Measurements from ENCODE around the gene DPM2. TPM values are rescaled to one million over a fixed set of nuclear protein-coding genes. Genes with fewer than 3 reads are reported as not detected.

DPM2 gene
- total RNA-seq, 1 donor from 2014 or later = 26.2 TPM

- no peak for TF ChIP-seq CTCF (conservative IDR thresholded peaks at IDR 0.05; ENCODE audit: low read depth, low read length)
- no peak for DNase-seq (ENCODE audit: low read depth)
- no peak overlapping the region for H3K4me3 ChIP-seq (ENCODE audit: low read depth, low read length)
Measured at GRCh38 chr9:127897193-127897692, 40.4 kb downstream of the DPM2 start.

DNA sequence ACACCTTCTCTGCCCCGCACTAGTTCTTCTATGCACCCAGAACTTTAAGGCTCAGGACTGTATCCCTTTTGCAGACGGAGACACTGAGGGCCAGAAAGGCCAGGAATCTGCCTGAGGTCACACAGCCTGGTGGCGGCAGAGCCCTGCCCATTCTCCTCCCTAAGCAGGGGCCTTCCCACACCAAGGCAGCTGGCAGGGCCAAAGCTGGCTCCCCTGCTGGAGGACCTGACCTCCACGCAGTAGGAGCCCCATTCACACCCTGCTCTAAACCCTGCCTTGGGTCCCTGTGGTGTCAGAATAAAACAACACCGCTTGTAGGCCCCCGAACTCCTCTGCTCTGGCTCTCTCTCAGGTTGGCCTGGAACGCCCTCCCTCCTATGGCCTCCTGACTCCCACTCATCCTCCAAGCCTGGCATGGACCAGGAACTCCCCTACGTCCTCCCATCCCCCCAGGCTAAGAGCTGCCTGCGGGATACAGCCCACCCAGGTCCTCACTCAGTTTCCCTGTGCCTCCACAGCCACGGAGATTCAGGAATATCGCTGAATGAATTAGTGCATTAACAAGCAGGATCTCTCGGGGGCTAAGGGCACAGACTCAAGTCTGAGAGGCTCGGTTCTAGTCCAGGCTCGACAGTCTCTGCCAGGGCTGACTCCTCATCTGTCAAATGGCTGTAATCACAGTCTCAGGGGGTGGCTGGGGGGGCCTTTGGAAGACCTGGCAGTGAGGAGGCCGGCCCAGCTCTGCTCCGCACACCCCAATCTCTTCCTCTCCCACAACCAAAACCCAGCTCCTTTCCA, 41.1 kb downstream of the DPM2 start:
- no peak for TF ChIP-seq CTCF (conservative IDR thresholded peaks at IDR 0.05; ENCODE audit: low read depth, low read length)

DNA sequence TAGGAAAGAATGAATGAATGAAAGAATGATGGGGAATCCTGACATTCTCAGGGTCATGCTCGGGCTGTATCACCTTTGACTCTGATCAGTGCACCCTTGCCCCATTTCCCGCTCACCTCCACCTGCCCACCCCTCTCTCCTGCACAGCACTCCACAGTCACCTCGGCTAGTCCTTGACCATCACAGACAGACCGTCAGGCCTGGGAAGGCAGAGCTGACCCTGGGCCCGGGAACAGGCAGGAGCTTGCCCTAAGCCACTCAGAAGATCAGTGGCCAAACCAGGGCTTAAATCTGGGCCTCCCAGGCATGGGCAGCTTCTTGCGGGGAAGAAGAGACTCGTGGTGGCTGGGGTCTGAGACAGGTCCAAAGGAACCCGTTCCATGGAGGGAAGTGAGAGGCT, 41.8 kb downstream of the DPM2 start:
- no peak for TF ChIP-seq CTCF (conservative IDR thresholded peaks at IDR 0.05; ENCODE audit: low read depth, low read length)
- DNase-seq (ENCODE audit: low read depth) = no peak
- no peak overlapping the region for H3K4me3 ChIP-seq (ENCODE audit: low read depth, low read length)

More for the DNA sequence above, 41.1 kb downstream of the DPM2 start:
- no peak for DNase-seq (ENCODE audit: low read depth)
- H3K4me3 ChIP-seq (ENCODE audit: low read depth, low read length) = no peak overlapping the region

DNA sequence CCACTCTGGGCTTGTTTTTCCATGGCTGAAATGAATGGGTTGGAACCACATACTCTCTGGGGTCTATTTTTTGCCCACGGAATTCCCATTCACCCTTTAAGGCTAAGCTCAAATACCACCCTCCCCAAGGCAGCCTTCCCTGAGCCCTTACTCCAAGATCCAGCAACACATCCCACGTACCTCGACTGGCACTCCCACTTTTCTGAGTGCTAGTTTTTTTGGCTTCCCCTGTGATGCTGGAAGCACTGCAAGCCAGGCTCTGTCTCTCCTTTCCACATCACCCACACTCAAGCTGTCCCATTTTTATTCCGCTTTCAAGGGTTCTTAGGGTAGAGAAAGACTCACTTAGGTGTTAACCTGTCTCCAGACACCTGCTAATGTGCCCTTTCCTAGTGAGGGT, 44.3 kb downstream of the DPM2 start:
- DNase-seq (ENCODE audit: low read depth) = no peak
- no peak for TF ChIP-seq CTCF (conservative IDR thresholded peaks at IDR 0.05; ENCODE audit: low read depth, low read length)
- no peak overlapping the region for H3K4me3 ChIP-seq (ENCODE audit: low read depth, low read length)

DNA sequence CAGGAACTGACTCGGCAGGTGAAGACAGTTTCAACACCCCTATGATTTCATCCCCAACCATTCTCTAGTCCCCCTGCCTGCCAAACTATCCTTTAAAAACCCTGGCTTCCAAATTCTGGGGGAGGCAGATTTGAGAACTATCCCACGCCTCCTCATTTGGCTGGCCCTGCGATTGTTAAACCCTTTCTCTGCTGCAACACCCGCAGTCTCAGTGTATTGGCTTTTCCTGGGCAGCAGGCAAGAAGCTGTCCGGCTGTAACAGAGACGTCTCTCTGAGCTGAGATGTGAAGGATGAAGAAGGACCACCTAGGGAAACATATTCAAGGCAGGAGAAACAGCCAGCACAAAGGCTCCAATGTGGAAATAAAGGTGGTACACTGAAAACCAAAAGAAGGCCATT, 44.8 kb downstream of the DPM2 start:
- no peak for TF ChIP-seq CTCF (conservative IDR thresholded peaks at IDR 0.05; ENCODE audit: low read depth, low read length)

GRCh38 chr9:127890053-127890452, 47.6 kb downstream of the DPM2 start:
- no peak for DNase-seq (ENCODE audit: low read depth)
- TF ChIP-seq CTCF (conservative IDR thresholded peaks at IDR 0.05; ENCODE audit: low read depth, low read length) = no peak
- no peak overlapping the region for H3K4me3 ChIP-seq (ENCODE audit: low read depth, low read length)

More for the DNA sequence above, 44.8 kb downstream of the DPM2 start:
- H3K4me3 ChIP-seq (ENCODE audit: low read depth, low read length) = no peak overlapping the region
- DNase-seq (ENCODE audit: low read depth) = no peak

- TF ChIP-seq CTCF (conservative IDR thresholded peaks at IDR 0.05; ENCODE audit: low read depth, low read length) = peak; percentile 29
- H3K4me3 ChIP-seq (ENCODE audit: low read depth, low read length) = no peak overlapping the region
- DNase-seq (ENCODE audit: low read depth) = no peak
Measured at GRCh38 chr9:127887792-127888191, 49.9 kb downstream of the DPM2 start.

Data from epithelial cell of proximal tubule (primary cell).